Measurements from ENCODE around the gene HSD17B14. TPM values are rescaled to one million over a fixed set of nuclear protein-coding genes. Genes with fewer than 3 reads are reported as not detected.
"Not testable (repeated sequence)": the region's sequence is repeated elsewhere in the genome, so short reads cannot be mapped to it uniquely, and the experiment has no call there.

Gene HSD17B14
- total and polyA plus RNA-seq, 2 experiments from 2014 or later, result 31.7 to 43.1 TPM

DNA sequence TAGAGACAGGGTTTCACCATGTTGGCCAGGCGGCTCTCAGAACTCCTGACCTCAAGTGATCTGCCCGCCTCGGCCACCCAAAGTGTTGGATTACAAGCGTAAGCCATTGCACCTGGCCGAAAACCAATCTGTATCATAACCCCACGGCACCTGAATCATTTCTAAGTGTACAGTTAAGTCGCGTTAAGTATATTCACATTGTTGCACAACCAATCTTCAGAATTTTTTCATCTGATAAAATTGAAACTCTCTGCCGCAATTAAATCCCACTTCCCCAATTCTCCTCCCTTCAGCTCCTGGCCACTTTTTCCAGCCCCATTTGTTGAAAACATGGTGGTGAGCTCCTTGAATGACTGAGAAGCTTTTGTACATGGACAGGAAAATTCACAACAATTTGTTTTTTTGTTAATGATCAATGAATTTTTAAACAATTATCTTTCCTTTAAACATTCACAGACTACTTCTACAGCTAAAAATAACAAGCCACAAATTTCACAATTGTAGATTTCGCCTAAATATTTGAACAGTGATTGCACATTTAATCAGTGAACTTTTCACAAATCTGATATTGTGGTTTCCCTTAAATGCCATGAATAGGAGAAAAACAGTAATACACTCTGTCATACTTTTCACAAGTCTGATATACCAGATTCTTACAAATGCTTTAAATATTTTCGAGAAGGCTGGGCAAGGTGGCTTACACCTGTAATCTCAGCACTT lies 67.1 kb downstream of the HSD17B14 start:
- Histone ChIP-seq H3K27me3 (no peaks in the 10 kb centered on the region), H3K4me3 (no peak overlapping the region), H3K4me1 (ENCODE audit: low read depth) (no peaks in the 10 kb centered on the region), H3K9me3 (ENCODE audit: low read depth) (no peaks in the 10 kb centered on the region), H3K27ac (no peak overlapping the region), H3K36me3 (no peaks in the 10 kb centered on the region)
- TF ChIP-seq, protein P1, sequence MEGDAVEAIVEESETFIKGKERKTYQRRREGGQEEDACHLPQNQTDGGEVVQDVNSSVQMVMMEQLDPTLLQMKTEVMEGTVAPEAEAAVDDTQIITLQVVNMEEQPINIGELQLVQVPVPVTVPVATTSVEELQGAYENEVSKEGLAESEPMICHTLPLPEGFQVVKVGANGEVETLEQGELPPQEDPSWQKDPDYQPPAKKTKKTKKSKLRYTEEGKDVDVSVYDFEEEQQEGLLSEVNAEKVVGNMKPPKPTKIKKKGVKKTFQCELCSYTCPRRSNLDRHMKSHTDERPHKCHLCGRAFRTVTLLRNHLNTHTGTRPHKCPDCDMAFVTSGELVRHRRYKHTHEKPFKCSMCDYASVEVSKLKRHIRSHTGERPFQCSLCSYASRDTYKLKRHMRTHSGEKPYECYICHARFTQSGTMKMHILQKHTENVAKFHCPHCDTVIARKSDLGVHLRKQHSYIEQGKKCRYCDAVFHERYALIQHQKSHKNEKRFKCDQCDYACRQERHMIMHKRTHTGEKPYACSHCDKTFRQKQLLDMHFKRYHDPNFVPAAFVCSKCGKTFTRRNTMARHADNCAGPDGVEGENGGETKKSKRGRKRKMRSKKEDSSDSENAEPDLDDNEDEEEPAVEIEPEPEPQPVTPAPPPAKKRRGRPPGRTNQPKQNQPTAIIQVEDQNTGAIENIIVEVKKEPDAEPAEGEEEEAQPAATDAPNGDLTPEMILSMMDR (IDR thresholded peaks at IDR 0.05; ENCODE audit: low read depth, low read length), result no peak
- peak in 1 of 2 donors; percentile 67 for DNase-seq (ENCODE audit: low read depth in 1 of 2, low spot score in 1 of 2)

DNA sequence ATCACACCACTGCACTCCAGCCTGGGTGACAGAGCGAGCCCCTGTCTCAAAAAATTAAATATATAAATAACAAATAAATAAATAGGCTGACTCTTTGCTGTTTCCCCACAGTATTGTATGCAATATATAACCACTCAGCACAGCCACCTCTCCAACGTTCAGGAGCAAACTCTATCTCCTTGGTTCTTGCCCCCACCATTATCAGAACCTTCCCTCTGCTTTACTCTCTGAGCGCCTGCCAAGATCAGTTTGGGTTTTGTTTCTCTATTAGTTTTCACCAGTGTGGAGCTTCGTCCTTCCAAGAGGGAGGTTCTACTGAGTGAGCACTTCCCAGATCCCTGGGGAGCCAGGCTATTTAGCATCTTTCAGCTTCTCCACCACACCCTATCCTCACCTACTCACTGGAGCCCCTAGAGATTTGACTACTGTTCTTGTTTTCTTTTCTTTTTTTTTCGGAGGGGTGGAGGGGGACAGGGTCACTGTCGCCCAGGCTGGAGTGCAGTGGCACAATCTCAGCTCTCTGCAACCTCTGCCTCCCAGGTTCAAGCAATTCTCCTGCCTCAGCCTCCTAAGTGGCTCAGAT lies 68.0 kb downstream of the HSD17B14 start:
- H3K4me1 ChIP-seq (ENCODE audit: low read depth); H3K4me3 ChIP-seq; DNase-seq (ENCODE audit: low read depth in 1 of 2, low spot score in 1 of 2); H3K9me3 ChIP-seq (ENCODE audit: low read depth); H3K27me3 ChIP-seq; H3K36me3 ChIP-seq; H3K27ac ChIP-seq: not testable (repeated sequence)

DNA sequence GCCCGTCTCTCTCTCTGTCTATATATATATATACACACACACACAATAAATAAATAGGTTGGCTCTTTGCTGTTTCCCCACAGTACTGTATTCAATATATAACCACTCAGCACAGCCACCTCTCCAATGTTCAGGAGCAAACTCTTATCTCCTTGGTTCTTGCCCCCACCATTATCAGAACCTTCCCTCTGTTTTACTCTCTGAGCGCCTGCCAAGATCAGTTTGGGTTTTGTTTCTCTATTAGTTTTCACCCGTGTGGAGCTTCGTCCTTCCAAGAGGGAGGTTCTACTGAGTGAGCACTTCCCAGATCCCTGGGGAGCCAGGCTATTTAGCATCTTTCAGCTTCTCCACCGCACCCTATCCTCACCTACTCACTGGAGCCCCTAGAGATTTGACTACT lies 70.5 kb downstream of the HSD17B14 start:
- H3K4me1 ChIP-seq (ENCODE audit: low read depth); H3K36me3 ChIP-seq; H3K27ac ChIP-seq; DNase-seq (ENCODE audit: low read depth in 1 of 2, low spot score in 1 of 2); H3K27me3 ChIP-seq; H3K4me3 ChIP-seq; H3K9me3 ChIP-seq (ENCODE audit: low read depth): not testable (repeated sequence)

Other genes with a start within 250 kb of the HSD17B14 start
Only the 30 nearest of the 33 such genes appear.
- 0.60 and 1.6 TPM in 2 replicates for gene FAM83E, start 221.4 kb downstream of the HSD17B14 start, total RNA-seq
- not detected in 2 replicates for gene FAM83E, start 221.4 kb downstream of the HSD17B14 start, polyA plus RNA-seq
- gene RPL18, start 217.3 kb downstream of the HSD17B14 start, total RNA-seq, result 3,285 and 3,429 TPM in 2 replicates
- gene RPL18, start 217.3 kb downstream of the HSD17B14 start, polyA plus RNA-seq, result 692 and 838 TPM in 2 replicates
- 21.3 and 22.5 TPM in 2 replicates for gene SPHK2, start 217.0 kb downstream of the HSD17B14 start, total RNA-seq
- gene SPHK2, start 217.0 kb downstream of the HSD17B14 start, polyA plus RNA-seq, result 18.5 and 25.3 TPM in 2 replicates
- 16.0 and 30.0 TPM in 2 replicates for gene DBP, start 199.1 kb downstream of the HSD17B14 start, total RNA-seq
- 23.3 and 41.6 TPM in 2 replicates for gene DBP, start 199.1 kb downstream of the HSD17B14 start, polyA plus RNA-seq
- gene CA11, start 190.3 kb downstream of the HSD17B14 start, total RNA-seq, result 11.9 and 15.6 TPM in 2 replicates
- gene CA11, start 190.3 kb downstream of the HSD17B14 start, polyA plus RNA-seq, result 26.3 and 30.7 TPM in 2 replicates
- 0.07 and 4.1 TPM in 2 replicates for gene NTN5, start 163.5 kb downstream of the HSD17B14 start, total RNA-seq
- gene NTN5, start 163.5 kb downstream of the HSD17B14 start, polyA plus RNA-seq, result 0.15 TPM in 1 of 2 replicates, not detected in the other
- gene FUT2, start 140.5 kb downstream of the HSD17B14 start, total RNA-seq, result not detected in 2 replicates
- 0.11 and 0.55 TPM in 2 replicates for gene FUT2, start 140.5 kb downstream of the HSD17B14 start, polyA plus RNA-seq
- 3.5 and 4.7 TPM in 2 replicates for gene MAMSTR, start 116.8 kb downstream of the HSD17B14 start, total RNA-seq
- gene MAMSTR, start 116.8 kb downstream of the HSD17B14 start, polyA plus RNA-seq, result 6.1 and 6.3 TPM in 2 replicates
- 3.2 and 5.5 TPM in 2 replicates for gene RASIP1, start 95.9 kb downstream of the HSD17B14 start, total RNA-seq
- 1.5 and 2.9 TPM in 2 replicates for gene RASIP1, start 95.9 kb downstream of the HSD17B14 start, polyA plus RNA-seq
- not detected in 2 replicates for gene IZUMO1, start 89.6 kb downstream of the HSD17B14 start, total RNA-seq
- gene IZUMO1, start 89.6 kb downstream of the HSD17B14 start, polyA plus RNA-seq, result 0.94 TPM in 1 of 2 replicates, not detected in the other
- gene FUT1, start 83.8 kb downstream of the HSD17B14 start, total RNA-seq, result 0.14 and 0.21 TPM in 2 replicates
- gene FUT1, start 83.8 kb downstream of the HSD17B14 start, polyA plus RNA-seq, result not detected in 2 replicates
- gene FGF21, start 81.0 kb downstream of the HSD17B14 start, total RNA-seq, result not detected in 2 replicates
- not detected in 2 replicates for gene FGF21, start 81.0 kb downstream of the HSD17B14 start, polyA plus RNA-seq
- 127 and 144 TPM in 2 replicates for gene BCAT2, start 25.5 kb downstream of the HSD17B14 start, total RNA-seq
- 154 and 157 TPM in 2 replicates for gene BCAT2, start 25.5 kb downstream of the HSD17B14 start, polyA plus RNA-seq
- 22.5 and 27.1 TPM in 2 replicates for gene PLEKHA4, start 32.1 kb upstream of the HSD17B14 start, total RNA-seq
- 29.4 and 37.1 TPM in 2 replicates for gene PLEKHA4, start 32.1 kb upstream of the HSD17B14 start, polyA plus RNA-seq
- gene PPP1R15A, start 35.9 kb upstream of the HSD17B14 start, total RNA-seq, result 54.1 and 85.1 TPM in 2 replicates
- 87.6 and 95.7 TPM in 2 replicates for gene PPP1R15A, start 35.9 kb upstream of the HSD17B14 start, polyA plus RNA-seq
- 0.25 and 2.0 TPM in 2 replicates for gene TULP2, start 62.3 kb upstream of the HSD17B14 start, total RNA-seq
- 0.26 and 1.0 TPM in 2 replicates for gene TULP2, start 62.3 kb upstream of the HSD17B14 start, polyA plus RNA-seq
- 274 and 337 TPM in 2 replicates for gene NUCB1, start 63.8 kb upstream of the HSD17B14 start, total RNA-seq
- 230 and 290 TPM in 2 replicates for gene NUCB1, start 63.8 kb upstream of the HSD17B14 start, polyA plus RNA-seq
- 2.2 and 4.8 TPM in 2 replicates for gene DHDH, start 97.2 kb upstream of the HSD17B14 start, total RNA-seq
- 7.0 and 10.2 TPM in 2 replicates for gene DHDH, start 97.2 kb upstream of the HSD17B14 start, polyA plus RNA-seq
- 64.2 and 126 TPM in 2 replicates for gene BAX, start 118.4 kb upstream of the HSD17B14 start, total RNA-seq
- gene BAX, start 118.4 kb upstream of the HSD17B14 start, polyA plus RNA-seq, result 68.7 and 95.2 TPM in 2 replicates
- gene FTL, start 128.8 kb upstream of the HSD17B14 start, total RNA-seq, result 760 and 891 TPM in 2 replicates
- gene FTL, start 128.8 kb upstream of the HSD17B14 start, polyA plus RNA-seq, result 1,227 and 1,335 TPM in 2 replicates
- gene GYS1, start 156.8 kb upstream of the HSD17B14 start, total RNA-seq, result 155 and 165 TPM in 2 replicates
- gene GYS1, start 156.8 kb upstream of the HSD17B14 start, polyA plus RNA-seq, result 175 and 195 TPM in 2 replicates
- gene RUVBL2, start 157.4 kb upstream of the HSD17B14 start, total RNA-seq, result 240 and 294 TPM in 2 replicates
- 128 and 167 TPM in 2 replicates for gene RUVBL2, start 157.4 kb upstream of the HSD17B14 start, polyA plus RNA-seq
- gene LHB, start 180.6 kb upstream of the HSD17B14 start, total RNA-seq, result 1.8 TPM in 1 of 2 replicates, not detected in the other
- gene LHB, start 180.6 kb upstream of the HSD17B14 start, polyA plus RNA-seq, result 2.7 TPM in 1 of 2 replicates, not detected in the other
- not detected in 2 replicates for gene CGB3, start 187.8 kb upstream of the HSD17B14 start, total RNA-seq
- 0.26 TPM in 1 of 2 replicates, not detected in the other for gene CGB3, start 187.8 kb upstream of the HSD17B14 start, polyA plus RNA-seq
- not detected in 2 replicates for gene CGB2, start 195.4 kb upstream of the HSD17B14 start, total RNA-seq
- 1.5 TPM in 1 of 2 replicates, not detected in the other for gene CGB2, start 195.4 kb upstream of the HSD17B14 start, polyA plus RNA-seq
- not detected in 2 replicates for gene CGB1, start 200.4 kb upstream of the HSD17B14 start, total RNA-seq
- not detected in 2 replicates for gene CGB1, start 200.4 kb upstream of the HSD17B14 start, polyA plus RNA-seq
- gene CGB5, start 207.4 kb upstream of the HSD17B14 start, total RNA-seq, result not detected in 2 replicates
- gene CGB5, start 207.4 kb upstream of the HSD17B14 start, polyA plus RNA-seq, result not detected in 2 replicates
- gene CGB8, start 212.6 kb upstream of the HSD17B14 start, total RNA-seq, result not detected in 2 replicates
- not detected in 2 replicates for gene CGB8, start 212.6 kb upstream of the HSD17B14 start, polyA plus RNA-seq
- 3.9 and 8.3 TPM in 2 replicates for gene CGB7, start 221.3 kb upstream of the HSD17B14 start, total RNA-seq
- gene CGB7, start 221.3 kb upstream of the HSD17B14 start, polyA plus RNA-seq, result 6.5 and 11.5 TPM in 2 replicates
- 11.8 TPM in 2 replicates for gene NTF4, start 228.3 kb upstream of the HSD17B14 start, total RNA-seq
- 17.0 and 31.7 TPM in 2 replicates for gene NTF4, start 228.3 kb upstream of the HSD17B14 start, polyA plus RNA-seq